ENCODE results near the gene ZBED3.
A peak's percentile ranks its signal among the peaks of the same experiment; 100 is the strongest.

The ZBED3 gene

GRCh38 chr5:77129391-77129990 lies 42.4 kb upstream of the ZBED3 start:
- H3K9ac ChIP-seq (ENCODE audit: low read depth, low read length): no peak overlapping the region
- no peaks in the 10 kb centered on the region for H3K36me3 ChIP-seq (ENCODE audit: insufficient read depth, low read length)
- no peaks in the 10 kb centered on the region for H3K27me3 ChIP-seq (ENCODE audit: insufficient read depth, low read length, poor library complexity)
- H2AFZ ChIP-seq (ENCODE audit: low read depth, low read length): no peak overlapping the region
- no peak overlapping the region for H3K4me2 ChIP-seq (ENCODE audit: insufficient read depth, low read length)
- TF ChIP-seq CTCF (IDR thresholded peaks at IDR 0.05; ENCODE audit: borderline replicate concordance, extremely low read depth, low read length, poor library complexity, severe bottlenecking) (peak; percentile 58), EZH2 (IDR thresholded peaks at IDR 0.05; ENCODE audit: borderline replicate concordance, low read depth, low read length, severe bottlenecking) (no peak)
- ATAC-seq (ENCODE audit: insufficient read depth, low read depth) (peak; percentile 69), DNase-seq (peak; percentile 33)
- no peak overlapping the region for H3K4me3 ChIP-seq (ENCODE audit: low read depth in 1 of 2, low read length in 2 of 2)
- no peaks in the 10 kb centered on the region for H3K4me1 ChIP-seq (ENCODE audit: insufficient read depth, low read length)
- no peaks in the 10 kb centered on the region for H3K79me2 ChIP-seq (ENCODE audit: insufficient read depth, low read length)
- no peak overlapping the region for H3K27ac ChIP-seq (ENCODE audit: low read length)
- H4K20me1 ChIP-seq (ENCODE audit: insufficient read depth, low read length): no peaks in the 10 kb centered on the region
- H3K9me3 ChIP-seq (ENCODE audit: insufficient read depth, low read length, severe bottlenecking): no peaks in the 10 kb centered on the region

- Histone ChIP-seq H3K27ac (ENCODE audit: low read length) (no peak overlapping the region), H3K4me1 (ENCODE audit: insufficient read depth, low read length) (no peaks in the 10 kb centered on the region), H3K9me3 (ENCODE audit: insufficient read depth, low read length, severe bottlenecking) (no peaks in the 10 kb centered on the region), H4K20me1 (ENCODE audit: insufficient read depth, low read length) (no peaks in the 10 kb centered on the region), H3K36me3 (ENCODE audit: insufficient read depth, low read length) (no peaks in the 10 kb centered on the region), H3K27me3 (ENCODE audit: insufficient read depth, low read length, poor library complexity) (no peaks in the 10 kb centered on the region), H3K9ac (ENCODE audit: low read depth, low read length) (no peak overlapping the region), H3K4me3 (ENCODE audit: low read depth in 1 of 2, low read length in 2 of 2) (no peak overlapping the region), H3K4me2 (ENCODE audit: insufficient read depth, low read length) (no peak overlapping the region), H3K79me2 (ENCODE audit: insufficient read depth, low read length) (no peaks in the 10 kb centered on the region), H2AFZ (ENCODE audit: low read depth, low read length) (no peak overlapping the region)
- ATAC-seq (ENCODE audit: insufficient read depth, low read depth): no peak
- no peak for TF ChIP-seq CTCF (IDR thresholded peaks at IDR 0.05; ENCODE audit: borderline replicate concordance, extremely low read depth, low read length, poor library complexity, severe bottlenecking)
- no peak for TF ChIP-seq EZH2 (IDR thresholded peaks at IDR 0.05; ENCODE audit: borderline replicate concordance, low read depth, low read length, severe bottlenecking)
- no peak for DNase-seq
Measured at GRCh38 chr5:77128411-77129061, 41.5 kb upstream of the ZBED3 start.

GRCh38 chr5:77123057-77123456 lies 36.0 kb upstream of the ZBED3 start:
- Histone ChIP-seq H4K20me1 (ENCODE audit: insufficient read depth, low read length) (no peaks in the 10 kb centered on the region), H2AFZ (ENCODE audit: low read depth, low read length) (no peak overlapping the region), H3K36me3 (ENCODE audit: insufficient read depth, low read length) (peaks cover 11% of the 10 kb centered on the region; the same call in 1 of the 2 replicates), H3K4me1 (ENCODE audit: insufficient read depth, low read length) (no peaks in the 10 kb centered on the region), H3K27me3 (ENCODE audit: insufficient read depth, low read length, poor library complexity) (no peaks in the 10 kb centered on the region), H3K9me3 (ENCODE audit: insufficient read depth, low read length, severe bottlenecking) (no peaks in the 10 kb centered on the region), H3K4me3 (ENCODE audit: low read depth in 1 of 2, low read length in 2 of 2) (no peak overlapping the region), H3K79me2 (ENCODE audit: insufficient read depth, low read length) (no peaks in the 10 kb centered on the region), H3K4me2 (ENCODE audit: insufficient read depth, low read length) (no peak overlapping the region), H3K9ac (ENCODE audit: low read depth, low read length) (no peak overlapping the region), H3K27ac (ENCODE audit: low read length) (no peak overlapping the region)
- ATAC-seq (ENCODE audit: insufficient read depth, low read depth): no peak
- TF ChIP-seq CTCF (IDR thresholded peaks at IDR 0.05; ENCODE audit: borderline replicate concordance, extremely low read depth, low read length, poor library complexity, severe bottlenecking) (no peak), EZH2 (IDR thresholded peaks at IDR 0.05; ENCODE audit: borderline replicate concordance, low read depth, low read length, severe bottlenecking) (no peak)
- DNase-seq: no peak

Data from DND-41 (cell line).